Uterine smooth muscle cell (primary cell): Measurements from ENCODE around the gene MRPS5. TPM values are rescaled to one million over a fixed set of nuclear protein-coding genes. Genes with fewer than 3 reads are reported as not detected.

Experiments
- total RNA-seq: library from RNA; depleted of rRNA; stranded (reverse); fragments of >200 nt; gene quantifications from 2 replicates; pipeline ENCODE4 v1.2.3, GENCODE V29; 2014

The MRPS5 gene
- total RNA-seq = 54.9 and 65.4 TPM in 2 replicates

GRCh38 chr2:95121407-95122196 is at the start of gene MRPS5:
TSS of gene MRPS5 (minus strand) at chr2:95121808. CDS start at chr2:95121791, 17 bp downstream.

GRCh38 chr2:95165371-95166064 is 43.9 kb upstream of the MRPS5 start, which contains the start of gene ZNF2:
TSS of gene ZNF2 (plus strand) at chr2:95165809. CDS start at chr2:95176227, 10,418 bp downstream.

GRCh38 chr2:95159690-95160449 is 38.3 kb upstream of the MRPS5 start, which contains the start of gene ZNF514:
TSS of gene ZNF514 (minus strand) at chr2:95159848. CDS start at chr2:95153253, 6,595 bp downstream.

Other genes starting within 250 kb of the MRPS5 start
- not detected in 2 replicates for gene MAL, start 96.1 kb downstream of the MRPS5 start, total RNA-seq
- 14.8 and 16.0 TPM in 2 replicates for gene ZNF514, start 38.0 kb upstream of the MRPS5 start, total RNA-seq
- 6.3 and 9.0 TPM in 2 replicates for gene ZNF2, start 44.0 kb upstream of the MRPS5 start, total RNA-seq
- gene ZNF892, start 85.7 kb upstream of the MRPS5 start, total RNA-seq = 4.5 and 6.6 TPM in 2 replicates
- gene PROM2, start 152.6 kb upstream of the MRPS5 start, total RNA-seq = 0.11 and 0.25 TPM in 2 replicates
- gene KCNIP3, start 175.5 kb upstream of the MRPS5 start, total RNA-seq = 4.2 and 4.9 TPM in 2 replicates